ENCODE measurements around the gene ZNF525.
"Not testable (repeated sequence)": the region's sequence is repeated elsewhere in the genome, so short reads cannot be mapped to it uniquely, and the experiment has no call there.

ZNF525 gene

DNA sequence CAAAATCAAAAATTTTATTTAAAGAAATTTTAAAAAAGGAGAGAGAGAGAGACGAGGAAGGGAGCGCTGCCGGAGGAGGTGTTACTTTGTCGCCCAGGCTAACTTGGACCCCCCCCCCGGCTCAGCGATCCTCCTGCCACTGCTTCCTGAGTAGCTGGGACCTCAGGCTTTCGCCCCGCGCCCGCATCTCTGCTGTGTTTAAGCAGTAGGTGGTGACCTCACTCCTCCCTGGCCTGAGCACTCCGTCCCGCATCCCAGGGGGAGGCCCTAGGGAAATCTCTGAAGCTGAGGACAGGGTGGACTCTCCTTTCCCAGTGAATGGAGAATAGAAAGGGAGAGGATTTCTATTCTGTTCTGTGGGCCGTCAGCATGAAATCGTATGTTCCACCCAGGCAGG is 32.4 kb upstream of the ZNF525 start:
- Histone ChIP-seq H2AFZ (ENCODE audit: low read length) (peak overlapping the region; percentile 100), H3K9me3 (ENCODE audit: insufficient read depth, low read depth, low read length) (no peaks in the 10 kb centered on the region), H3K9ac (ENCODE audit: low read depth, low read length, poor library complexity, severe bottlenecking) (peak overlapping the region; percentile 77)

DNA sequence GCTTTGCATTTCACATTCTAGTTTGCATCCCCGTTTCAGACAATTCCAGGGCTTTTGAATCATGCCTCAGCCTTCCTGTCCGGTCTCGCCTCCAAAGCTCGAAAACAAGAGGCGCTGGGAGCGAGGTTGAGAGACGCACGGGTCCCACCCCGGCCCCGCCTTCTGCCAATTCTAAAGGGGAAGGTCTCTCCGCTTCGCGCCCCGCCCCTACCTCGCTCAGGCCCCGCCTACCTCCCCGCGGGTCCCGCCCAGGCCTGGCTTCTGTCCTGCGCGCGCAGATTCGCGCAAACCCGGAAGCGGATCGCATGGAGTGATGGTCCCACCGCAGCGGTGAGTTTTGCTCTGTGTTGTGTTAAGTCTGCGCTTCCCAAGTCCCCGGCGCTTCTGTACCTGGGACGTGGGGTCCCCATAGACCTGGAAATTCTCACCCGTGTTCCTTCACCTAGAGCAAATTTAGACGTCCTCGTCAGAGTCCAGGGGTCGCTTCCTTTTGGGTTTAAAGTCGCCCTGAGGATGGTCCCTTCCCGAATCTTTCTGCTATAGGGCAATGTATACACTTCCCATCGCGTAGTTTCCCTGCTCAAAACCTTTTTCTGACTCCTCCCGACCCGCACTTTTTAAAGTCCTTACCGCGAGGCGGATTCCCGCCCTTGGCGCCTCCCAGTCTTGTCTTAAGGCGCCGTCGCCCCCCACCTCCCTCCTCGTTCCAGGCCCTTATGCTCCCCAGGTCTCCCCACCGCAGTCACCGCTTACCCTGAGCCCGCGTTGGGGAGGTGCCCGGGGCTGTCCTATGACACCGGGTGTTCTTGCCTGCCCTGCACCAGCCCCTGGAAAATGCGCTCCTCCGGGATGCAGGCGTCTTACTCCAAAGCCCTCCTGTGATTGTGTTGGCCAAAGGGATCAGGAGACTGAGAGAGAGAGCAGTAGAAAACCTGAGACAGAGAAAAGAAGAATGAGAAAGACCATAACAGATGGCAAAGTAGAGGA is 31.7 kb upstream of the ZNF525 start, which contains the start of gene ZNF845:
ZNF845 (plus strand) TSS at position 287 of the 987 bp plus-strand sequence. CDS start 7,559 bp downstream, outside the sequence.
- Histone ChIP-seq H3K9ac (ENCODE audit: low read depth, low read length, poor library complexity, severe bottlenecking) (peak within 1 kb of the TSS; percentile 91), H3F3A (ENCODE audit: low read depth) (no peaks in the 10 kb centered on the region), H3K27me3 (ENCODE audit: insufficient read depth, low read length, poor library complexity, severe bottlenecking) (no peaks in the 10 kb centered on the region), H2AFZ (ENCODE audit: low read length) (peak within 1 kb of the TSS; percentile 100), H3K36me3 (ENCODE audit: insufficient read depth, low read length) (no peaks in the 10 kb centered on the region), H3K4me3 (ENCODE audit: low read length, poor library complexity, severe bottlenecking) (peak within 1 kb of the TSS; percentile 92), H3K9me2 (replicated peaks; ENCODE audit: low read depth, low read length) (no peaks in the 10 kb centered on the region), H3K79me2 (ENCODE audit: insufficient read depth, low read length) (peaks cover 26% of the 10 kb centered on the region), H3K9me3 (ENCODE audit: insufficient read depth, low read depth, low read length) (no peaks in the 10 kb centered on the region), H3K4me2 (ENCODE audit: low read depth, low read length, poor library complexity, severe bottlenecking) (peak within 1 kb of the TSS; percentile 85), H3K4me1 (ENCODE audit: insufficient read depth, low read length, poor library complexity, severe bottlenecking) (peaks cover 15% of the 10 kb centered on the region), H4K20me1 (ENCODE audit: insufficient read depth, low read length, poor library complexity, severe bottlenecking) (peaks cover 3% of the 10 kb centered on the region)
- TF ChIP-seq, protein P1, sequence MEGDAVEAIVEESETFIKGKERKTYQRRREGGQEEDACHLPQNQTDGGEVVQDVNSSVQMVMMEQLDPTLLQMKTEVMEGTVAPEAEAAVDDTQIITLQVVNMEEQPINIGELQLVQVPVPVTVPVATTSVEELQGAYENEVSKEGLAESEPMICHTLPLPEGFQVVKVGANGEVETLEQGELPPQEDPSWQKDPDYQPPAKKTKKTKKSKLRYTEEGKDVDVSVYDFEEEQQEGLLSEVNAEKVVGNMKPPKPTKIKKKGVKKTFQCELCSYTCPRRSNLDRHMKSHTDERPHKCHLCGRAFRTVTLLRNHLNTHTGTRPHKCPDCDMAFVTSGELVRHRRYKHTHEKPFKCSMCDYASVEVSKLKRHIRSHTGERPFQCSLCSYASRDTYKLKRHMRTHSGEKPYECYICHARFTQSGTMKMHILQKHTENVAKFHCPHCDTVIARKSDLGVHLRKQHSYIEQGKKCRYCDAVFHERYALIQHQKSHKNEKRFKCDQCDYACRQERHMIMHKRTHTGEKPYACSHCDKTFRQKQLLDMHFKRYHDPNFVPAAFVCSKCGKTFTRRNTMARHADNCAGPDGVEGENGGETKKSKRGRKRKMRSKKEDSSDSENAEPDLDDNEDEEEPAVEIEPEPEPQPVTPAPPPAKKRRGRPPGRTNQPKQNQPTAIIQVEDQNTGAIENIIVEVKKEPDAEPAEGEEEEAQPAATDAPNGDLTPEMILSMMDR (conservative IDR thresholded peaks at IDR 0.05; ENCODE audit: low read length): no peak
- TF ChIP-seq EZH2phosphoT487 (IDR thresholded peaks at IDR 0.05; ENCODE audit: borderline replicate concordance): no peak

More for the DNA sequence above, 32.4 kb upstream of the ZNF525 start:
- H3K4me2 ChIP-seq (ENCODE audit: low read depth, low read length, poor library complexity, severe bottlenecking): peak overlapping the region; percentile 85
- peaks cover 3% of the 10 kb centered on the region for H4K20me1 ChIP-seq (ENCODE audit: insufficient read depth, low read length, poor library complexity, severe bottlenecking)
- TF ChIP-seq, protein P1 (conservative IDR thresholded peaks at IDR 0.05; ENCODE audit: low read length): no peak
- TF ChIP-seq EZH2phosphoT487 (IDR thresholded peaks at IDR 0.05; ENCODE audit: borderline replicate concordance): no peak
- peaks cover 26% of the 10 kb centered on the region for H3K79me2 ChIP-seq (ENCODE audit: insufficient read depth, low read length)
- no peaks in the 10 kb centered on the region for H3F3A ChIP-seq (ENCODE audit: low read depth)
- H3K27me3 ChIP-seq (ENCODE audit: insufficient read depth, low read length, poor library complexity, severe bottlenecking): no peaks in the 10 kb centered on the region
- no peaks in the 10 kb centered on the region for H3K9me2 ChIP-seq (replicated peaks; ENCODE audit: low read depth, low read length)
- no peaks in the 10 kb centered on the region for H3K36me3 ChIP-seq (ENCODE audit: insufficient read depth, low read length)
- peaks cover 15% of the 10 kb centered on the region for H3K4me1 ChIP-seq (ENCODE audit: insufficient read depth, low read length, poor library complexity, severe bottlenecking)
- H3K4me3 ChIP-seq (ENCODE audit: low read length, poor library complexity, severe bottlenecking): peak overlapping the region; percentile 92

DNA sequence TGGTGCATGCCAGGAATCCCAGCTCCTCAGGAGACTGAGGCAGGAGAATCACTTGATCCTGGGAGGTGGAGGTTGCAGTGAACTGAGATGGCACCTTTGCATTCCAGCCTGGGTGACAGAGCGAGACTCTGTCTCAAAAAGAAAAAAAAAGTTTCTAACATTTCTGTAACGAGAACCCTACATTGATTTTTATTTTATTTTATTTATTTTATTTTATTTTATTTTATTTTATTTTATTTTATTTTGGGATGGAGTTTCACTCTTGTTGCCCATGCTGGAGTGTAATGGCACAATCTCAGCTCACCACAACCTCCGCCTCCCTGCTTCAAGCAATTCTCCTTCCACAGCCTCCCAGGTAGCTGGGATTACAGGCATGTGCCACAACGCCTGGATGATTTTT is 21.1 kb upstream of the ZNF525 start:
- H3K36me3 ChIP-seq (ENCODE audit: insufficient read depth, low read length): peaks cover 27% of the 10 kb centered on the region; the same call in 1 of the 2 replicates

More for the DNA sequence above, 21.1 kb upstream of the ZNF525 start:
- not testable (repeated sequence) for H3K9me3 ChIP-seq (ENCODE audit: insufficient read depth, low read depth, low read length); H2AFZ ChIP-seq (ENCODE audit: low read length); H4K20me1 ChIP-seq (ENCODE audit: insufficient read depth, low read length, poor library complexity, severe bottlenecking); H3K79me2 ChIP-seq (ENCODE audit: insufficient read depth, low read length); H3K27me3 ChIP-seq (ENCODE audit: insufficient read depth, low read length, poor library complexity, severe bottlenecking); H3K9me2 ChIP-seq (replicated peaks; ENCODE audit: low read depth, low read length); H3F3A ChIP-seq (ENCODE audit: low read depth); H3K4me1 ChIP-seq (ENCODE audit: insufficient read depth, low read length, poor library complexity, severe bottlenecking); H3K4me3 ChIP-seq (ENCODE audit: low read length, poor library complexity, severe bottlenecking); H3K4me2 ChIP-seq (ENCODE audit: low read depth, low read length, poor library complexity, severe bottlenecking); H3K9ac ChIP-seq (ENCODE audit: low read depth, low read length, poor library complexity, severe bottlenecking)

Data from Loucy (cell line).